ENCODE results near the gene PLLP. TPM values are rescaled to one million over a fixed set of nuclear protein-coding genes. Genes with fewer than 3 reads are reported as not detected.

The PLLP gene
- total RNA-seq, 2 donors from 2014 or later, result 5.9 to 9.1 TPM

DNA sequence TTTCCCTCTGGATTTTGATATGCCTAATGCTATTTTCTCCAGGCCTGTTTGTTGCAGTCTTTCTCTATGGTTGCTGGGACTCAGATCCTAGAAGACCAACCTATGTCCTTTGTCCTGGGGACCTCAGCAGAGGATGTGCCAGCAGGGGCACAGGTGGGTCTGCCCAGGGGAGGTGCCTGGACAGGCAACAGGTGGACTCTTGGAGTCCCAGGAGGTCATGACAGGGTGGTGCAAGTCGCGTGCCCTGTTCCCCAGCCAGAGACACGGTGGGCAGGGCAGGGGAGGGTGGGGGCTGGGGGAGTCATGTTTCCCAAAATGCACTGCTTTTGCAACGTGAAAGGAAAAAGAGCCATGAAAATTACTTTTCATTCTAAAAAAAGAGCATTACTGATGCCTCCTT, 26.3 kb upstream of the PLLP start:
- Histone ChIP-seq H3K4me1 (ENCODE audit: control insufficient read depth, insufficient read depth, low read length) (no peaks in the 10 kb centered on the region), H3K9ac (ENCODE audit: extremely low read depth, low read length, poor library complexity, severe bottlenecking) (no peak overlapping the region), H3K27ac (ENCODE audit: low read depth, low read length) (no peak overlapping the region), H3K9me3 (ENCODE audit: control insufficient read depth, low read length) (no peaks in the 10 kb centered on the region), H3K36me3 (ENCODE audit: control insufficient read depth, insufficient read depth, low read length) (no peaks in the 10 kb centered on the region), H3K27me3 (ENCODE audit: control insufficient read depth, insufficient read depth, low read length, poor library complexity, severe bottlenecking) (no peaks in the 10 kb centered on the region), H3K4me3 (ENCODE audit: low read length) (no peak overlapping the region)
- H3K36me3 Mint-ChIP-seq (ENCODE audit: low read depth), result no peaks in the 10 kb centered on the region
- H3K27me3 Mint-ChIP-seq (ENCODE audit: insufficient read depth), result peaks cover 13% of the 10 kb centered on the region
- H3K4me3 Mint-ChIP-seq, result no peak overlapping the region
- TF ChIP-seq CTCF (conservative IDR thresholded peaks at IDR 0.05), result no peak
- whole genome bisulfite sequencing, 2 experiments (ENCODE audit: insufficient coverage in 1 of 2, insufficient read length in 1 of 2), result 67% methylated on average over 1 to 4 of the region's 4 CpGs
- DNase-seq, result no peak
- no peaks in the 10 kb centered on the region for H3K9me3 Mint-ChIP-seq
- no peak overlapping the region for H3K27ac Mint-ChIP-seq
- H3K4me1 Mint-ChIP-seq, result peaks cover 7% of the 10 kb centered on the region

- Mint-ChIP-seq H3K4me3 (no peak overlapping the region), H3K4me1 (no peaks in the 10 kb centered on the region), H3K27me3 (ENCODE audit: insufficient read depth) (peaks cover 14% of the 10 kb centered on the region), H3K27ac (no peak overlapping the region), H3K36me3 (ENCODE audit: low read depth) (no peaks in the 10 kb centered on the region), H3K9me3 (no peaks in the 10 kb centered on the region)
- TF ChIP-seq CTCF (conservative IDR thresholded peaks at IDR 0.05), result no peak
- H3K9me3 ChIP-seq (ENCODE audit: control insufficient read depth, low read length), result no peaks in the 10 kb centered on the region
- H3K9ac ChIP-seq (ENCODE audit: extremely low read depth, low read length, poor library complexity, severe bottlenecking), result no peak overlapping the region
- no peaks in the 10 kb centered on the region for H3K27me3 ChIP-seq (ENCODE audit: control insufficient read depth, insufficient read depth, low read length, poor library complexity, severe bottlenecking)
- no peak overlapping the region for H3K27ac ChIP-seq (ENCODE audit: low read depth, low read length)
- no peaks in the 10 kb centered on the region for H3K36me3 ChIP-seq (ENCODE audit: control insufficient read depth, insufficient read depth, low read length)
- H3K4me3 ChIP-seq (ENCODE audit: low read length), result no peak overlapping the region
- no peaks in the 10 kb centered on the region for H3K4me1 ChIP-seq (ENCODE audit: control insufficient read depth, insufficient read depth, low read length)
- DNase-seq, result no peak
- WGBS, 2 experiments (ENCODE audit: insufficient coverage in 1 of 2, insufficient read length in 1 of 2), result 66 to 83% methylated on average over 3 to 5 of the region's 5 CpGs
Measured at GRCh38 chr16:57308041-57308440, 23.6 kb upstream of the PLLP start.

DNA sequence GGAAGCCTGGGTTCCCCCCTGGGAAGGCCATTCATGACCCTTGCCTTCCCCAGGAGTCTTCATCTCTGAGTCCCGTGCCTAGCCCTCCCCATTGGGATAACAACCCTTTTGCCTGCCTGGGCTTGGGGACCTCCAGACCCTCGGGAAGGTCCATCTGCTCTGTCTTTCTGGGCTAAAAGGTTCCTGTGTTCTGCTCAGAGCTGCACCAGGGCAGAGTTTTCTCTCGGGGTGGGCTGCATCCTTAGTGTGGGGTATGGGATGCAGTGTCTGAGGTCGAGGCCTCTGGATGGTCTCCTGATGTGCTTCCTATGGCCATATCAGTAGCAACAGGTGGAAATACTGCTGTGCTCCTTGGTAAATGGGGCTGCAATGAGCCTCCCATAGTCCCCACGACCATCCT, 22.9 kb upstream of the PLLP start:
- Histone ChIP-seq H3K4me3 (ENCODE audit: low read length) (no peak overlapping the region), H3K4me1 (ENCODE audit: control insufficient read depth, insufficient read depth, low read length) (no peaks in the 10 kb centered on the region), H3K36me3 (ENCODE audit: control insufficient read depth, insufficient read depth, low read length) (no peaks in the 10 kb centered on the region), H3K27ac (ENCODE audit: low read depth, low read length) (no peak overlapping the region), H3K9me3 (ENCODE audit: control insufficient read depth, low read length) (no peaks in the 10 kb centered on the region), H3K9ac (ENCODE audit: extremely low read depth, low read length, poor library complexity, severe bottlenecking) (no peak overlapping the region), H3K27me3 (ENCODE audit: control insufficient read depth, insufficient read depth, low read length, poor library complexity, severe bottlenecking) (no peaks in the 10 kb centered on the region)
- H3K27ac Mint-ChIP-seq, result no peak overlapping the region
- H3K4me3 Mint-ChIP-seq, result no peak overlapping the region
- H3K4me1 Mint-ChIP-seq, result no peaks in the 10 kb centered on the region
- WGBS, 2 experiments (ENCODE audit: insufficient coverage in 1 of 2, insufficient read length in 1 of 2), result 84 to 88% methylated on average over 3 to 5 of the region's 5 CpGs
- H3K9me3 Mint-ChIP-seq, result no peaks in the 10 kb centered on the region
- no peak for TF ChIP-seq CTCF (conservative IDR thresholded peaks at IDR 0.05)
- no peaks in the 10 kb centered on the region for H3K36me3 Mint-ChIP-seq (ENCODE audit: low read depth)
- H3K27me3 Mint-ChIP-seq (ENCODE audit: insufficient read depth), result peaks cover 12% of the 10 kb centered on the region
- DNase-seq, result no peak
